Stimulated activated CD4-positive, alpha-beta T cell treated with anti-CD3 and anti-CD28 coated beads, Interleukin-1b, Interleukin-23, amount 100 ng/mL, for 1 hour (primary cell): ENCODE data around the gene ERGIC3.
"Not testable (repeated sequence)": the region's sequence is repeated elsewhere in the genome, so short reads cannot be mapped to it uniquely, and the experiment has no call there.

Source experiments
- DNase-seq, 2 donors: peaks; one replicate each; pipeline ENCODE4 v3.0.0-alpha.2; 2020; ENCODE audit warnings: low read depth in 2 of 2

The ERGIC3 gene

DNA sequence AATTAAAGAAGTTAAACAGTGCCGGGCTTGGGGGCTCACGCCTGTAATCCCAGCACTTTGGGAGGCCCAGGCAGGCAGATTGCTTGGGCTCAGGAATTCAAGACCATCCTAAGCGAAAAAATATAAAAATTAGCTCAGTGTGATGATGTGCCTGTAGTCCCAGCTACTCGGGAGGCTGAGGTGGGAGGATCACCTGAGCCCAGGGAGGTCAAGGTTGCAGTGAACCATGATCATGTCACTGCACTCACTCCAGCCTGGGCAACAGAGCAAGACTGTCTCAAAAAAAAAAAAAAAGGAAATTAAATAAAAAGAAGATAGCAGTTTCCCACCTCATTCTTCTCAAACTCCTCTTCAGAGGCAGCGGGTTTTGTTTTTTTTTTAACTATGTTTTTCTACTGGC is 24.1 kb upstream of the ERGIC3 start:
- DNase-seq, result not testable (repeated sequence)

DNA sequence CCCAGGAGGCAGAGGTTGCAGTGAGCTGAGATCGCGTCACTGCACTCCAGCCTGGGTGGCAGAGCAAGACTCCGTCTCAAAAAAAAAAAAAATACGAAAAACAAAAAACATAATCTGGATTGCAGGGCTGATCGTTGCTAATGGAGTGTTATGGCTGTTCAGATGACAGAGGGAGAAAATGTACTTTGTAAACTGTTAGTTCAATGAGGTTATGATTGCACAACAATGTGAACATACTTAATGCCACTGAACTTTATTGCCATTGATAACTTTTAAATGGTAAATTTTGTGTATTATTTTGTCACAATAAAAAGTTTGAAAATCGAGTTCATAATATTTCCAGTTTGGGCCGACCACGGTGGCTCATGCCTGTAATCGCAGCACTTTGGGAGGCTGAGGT is 22.9 kb upstream of the ERGIC3 start:
- no peak for DNase-seq

DNA sequence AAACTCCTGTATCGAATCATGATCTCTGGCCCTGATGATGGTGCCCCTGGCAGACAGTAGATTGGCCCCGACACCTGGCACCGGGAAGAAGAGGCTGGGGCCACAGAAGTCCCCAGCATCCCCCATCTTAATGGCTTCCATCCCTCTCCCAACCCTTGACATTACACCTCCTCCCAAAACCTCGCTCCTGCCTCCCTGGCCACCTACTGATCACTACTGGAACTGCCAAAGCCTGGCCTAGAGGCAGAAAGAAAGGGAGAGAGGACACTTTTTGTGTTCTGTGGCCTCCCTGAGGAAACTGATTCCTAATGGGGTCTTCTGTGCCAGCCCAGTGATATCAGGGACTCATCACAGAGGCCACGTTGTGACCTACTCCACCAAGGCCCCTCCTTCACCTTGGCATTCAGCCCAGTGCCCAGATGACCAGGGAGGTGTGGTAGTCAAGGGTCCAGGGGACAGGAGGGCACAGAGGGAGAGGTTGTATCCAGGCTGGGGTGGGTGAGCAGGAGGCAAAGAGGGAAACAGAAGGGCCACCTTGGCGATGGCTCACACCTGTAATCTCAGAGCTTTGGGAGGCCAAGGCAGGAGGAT is 18.5 kb upstream of the ERGIC3 start:
- peak in 1 of 2 donors; percentile 5 for DNase-seq

DNA sequence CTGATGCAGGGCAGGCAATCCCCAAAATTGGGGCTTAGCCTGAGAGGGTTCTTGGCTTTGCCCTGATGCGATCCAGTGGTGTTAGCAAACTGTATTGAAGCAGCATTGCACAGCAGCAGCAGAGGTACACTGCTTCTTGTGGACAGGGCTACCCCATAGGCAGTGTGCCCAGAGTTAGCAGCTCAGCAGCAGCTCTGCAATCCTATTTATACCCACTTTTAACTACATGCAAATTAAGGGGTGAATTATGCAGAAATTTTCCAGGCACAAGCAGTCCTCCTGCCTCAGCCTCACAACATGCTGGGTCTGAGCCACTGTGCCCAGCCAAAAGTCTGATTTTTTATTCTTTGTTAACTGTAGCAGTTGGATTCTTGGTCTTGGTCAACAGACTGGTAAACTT is 16.2 kb upstream of the ERGIC3 start:
- DNase-seq, result no peak

DNA sequence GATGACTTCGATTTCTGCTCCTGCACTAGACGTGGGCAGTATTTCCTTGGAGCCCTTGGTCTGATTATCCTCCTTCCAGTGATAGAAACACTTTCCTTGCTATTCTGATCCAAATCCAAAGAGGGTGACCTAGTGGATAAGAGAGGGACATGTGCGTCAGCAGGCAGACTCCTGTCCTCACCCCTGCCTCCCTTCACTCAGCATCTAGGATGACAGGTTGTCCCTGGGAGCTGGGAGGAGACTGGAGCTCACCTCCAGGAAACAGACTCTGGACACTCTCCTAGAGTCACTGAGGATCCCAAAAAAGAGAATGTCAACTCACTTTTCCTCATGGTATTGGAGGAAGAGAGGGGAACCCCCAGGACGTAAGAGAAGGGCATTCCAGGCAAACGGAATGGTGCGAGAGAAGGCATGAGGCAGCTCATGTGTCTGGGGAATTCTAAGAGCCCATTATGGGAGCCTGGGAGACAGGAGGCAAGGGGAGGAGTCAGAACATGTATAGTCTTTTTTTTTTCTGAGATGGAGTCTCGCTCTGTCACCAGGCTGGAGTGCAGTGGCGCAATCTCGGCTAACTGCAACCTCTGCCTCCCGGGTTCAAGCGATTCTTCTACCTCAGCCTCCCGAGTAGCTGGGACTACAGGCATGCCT is 14.6 kb upstream of the ERGIC3 start:
- DNase-seq, result no peak

DNA sequence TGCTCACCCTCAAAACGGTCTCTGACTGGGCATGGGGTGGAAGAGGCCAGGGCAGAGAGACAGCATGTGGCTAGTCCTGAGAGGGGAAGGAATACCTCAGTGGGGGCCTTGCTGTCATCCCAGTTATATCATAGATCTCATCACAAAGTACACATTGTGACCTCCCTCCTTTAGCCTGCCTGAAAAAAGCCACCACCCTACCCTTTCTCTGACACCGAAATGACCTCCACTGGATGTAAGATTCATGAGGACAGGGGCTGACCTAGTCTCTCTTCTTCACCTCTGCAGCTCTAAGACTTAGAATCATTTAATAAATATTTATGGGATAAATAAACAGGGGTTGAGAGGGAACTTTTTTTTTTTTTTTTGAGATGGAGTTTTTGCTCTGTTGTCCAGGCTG is 12.3 kb upstream of the ERGIC3 start, which contains the start of gene C20orf173:
Gene C20orf173, minus strand, starts transcription at position 101 of the 400 bp plus-strand sequence. CDS start 279 bp downstream, outside the sequence.
- no peak for DNase-seq

DNA sequence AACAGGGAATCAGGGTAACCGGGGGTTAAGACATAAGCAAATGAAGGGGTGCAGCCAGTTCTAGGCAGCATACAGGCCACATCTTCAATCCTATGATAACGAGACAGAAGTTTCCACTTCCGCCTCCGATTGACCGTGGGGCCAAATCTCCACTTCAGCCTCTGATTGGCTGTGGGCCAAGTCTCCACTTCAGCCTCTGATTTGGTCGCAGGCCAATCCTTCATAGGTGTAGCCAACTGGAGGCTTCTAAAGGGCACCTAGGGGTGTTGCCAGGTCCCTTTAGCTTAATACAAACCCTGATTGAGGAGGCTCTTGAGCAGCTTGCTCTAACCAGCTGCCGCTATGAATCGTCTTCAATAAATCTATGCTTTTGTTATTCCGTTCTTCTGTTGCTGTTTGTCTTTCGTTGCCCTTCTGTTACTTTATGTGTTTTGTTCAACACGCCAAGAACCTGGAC is 2.1 kb upstream of the ERGIC3 start:
- DNase-seq, result no peak

DNA sequence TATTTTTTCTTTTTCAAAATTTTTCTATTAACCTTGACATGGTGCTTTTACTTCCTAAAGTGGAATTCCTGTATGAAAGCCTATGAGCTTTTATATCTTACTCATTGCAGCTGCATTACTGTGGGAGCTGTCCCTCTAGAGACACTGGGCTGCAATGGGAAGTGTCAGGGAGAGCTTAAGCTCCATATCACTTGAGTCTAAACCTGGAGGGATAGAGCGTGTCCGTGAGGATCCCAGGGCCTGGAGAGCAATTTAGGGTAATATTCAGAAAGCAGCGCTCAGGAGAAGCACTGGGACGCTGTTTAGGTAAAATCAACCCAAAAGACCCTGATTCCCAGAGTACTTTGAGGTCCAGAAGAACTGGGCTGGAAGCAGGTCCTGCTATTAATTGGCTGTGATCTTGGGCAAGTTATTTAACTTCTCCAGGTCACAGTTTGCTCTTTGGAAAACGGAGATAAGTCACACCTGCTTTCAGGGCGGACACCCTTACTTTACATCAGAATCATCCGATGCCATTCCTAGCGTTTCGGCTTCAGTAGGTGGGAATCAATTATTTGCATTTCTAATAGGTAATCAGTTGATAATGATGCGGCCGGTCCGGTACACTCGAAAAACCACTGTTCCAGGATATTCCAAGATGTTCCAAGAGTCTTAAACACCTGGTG is 628 bp upstream of the ERGIC3 start:
- no peak for DNase-seq

DNA sequence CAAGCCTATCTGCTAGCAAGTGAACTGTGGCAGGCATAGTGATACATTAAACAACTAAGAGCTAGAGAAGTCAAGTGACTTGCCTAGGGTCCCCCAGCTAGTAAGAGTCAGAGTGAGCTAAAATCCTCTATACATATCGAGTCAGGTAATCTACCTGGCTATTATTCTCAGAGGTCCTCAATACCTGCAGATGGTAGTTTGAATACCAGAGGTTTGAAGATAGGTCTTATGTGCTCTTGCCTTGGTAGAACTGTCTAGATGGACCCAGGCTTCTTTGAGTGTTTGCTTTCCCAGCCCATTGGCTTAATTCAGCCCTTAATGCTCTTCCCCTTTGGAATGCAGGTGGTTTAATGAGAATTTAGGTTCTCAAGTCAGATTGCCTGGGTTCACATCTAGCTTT is 1.1 kb downstream of the ERGIC3 start:
- DNase-seq, result no peak

DNA sequence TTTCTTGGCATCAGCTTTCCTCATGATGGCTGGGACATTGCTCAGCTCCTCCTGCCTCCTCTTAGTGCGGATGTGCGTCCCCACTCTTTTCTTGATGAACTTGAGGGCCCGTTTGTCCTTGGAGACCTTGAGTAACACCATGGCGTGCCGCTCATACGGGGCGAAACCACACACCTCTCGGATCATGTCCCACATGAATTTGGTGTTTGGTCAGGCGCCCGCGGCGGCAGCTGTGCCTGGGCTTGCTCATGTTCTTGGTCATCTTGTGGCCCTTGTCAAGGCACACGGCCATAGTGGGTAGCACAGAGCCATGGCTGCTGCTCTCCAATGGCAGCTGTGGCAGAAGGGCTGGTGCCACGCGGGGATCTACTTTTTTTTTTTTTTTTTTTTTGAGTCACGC is 2.6 kb downstream of the ERGIC3 start:
- no peak for DNase-seq

DNA sequence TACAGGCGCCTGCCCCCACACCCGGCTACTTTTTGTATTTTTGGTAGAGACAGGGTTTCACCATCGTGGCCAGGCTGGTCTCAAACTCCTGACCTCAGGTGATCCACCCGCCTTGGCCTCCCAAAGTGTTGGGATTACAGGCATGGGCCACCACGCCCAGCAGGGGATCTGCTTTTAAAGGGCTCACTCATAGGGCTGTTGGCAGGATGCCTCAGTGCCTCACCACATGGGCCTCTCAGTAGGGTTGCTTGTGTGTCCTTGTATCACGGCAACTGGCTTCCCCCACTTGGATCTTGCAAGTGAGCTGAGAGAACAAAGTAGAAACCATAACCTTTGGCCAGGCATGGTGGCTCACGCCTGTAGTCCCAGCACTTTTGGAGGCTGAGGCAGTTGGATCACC is 3.1 kb downstream of the ERGIC3 start:
- not testable (repeated sequence) for DNase-seq

DNA sequence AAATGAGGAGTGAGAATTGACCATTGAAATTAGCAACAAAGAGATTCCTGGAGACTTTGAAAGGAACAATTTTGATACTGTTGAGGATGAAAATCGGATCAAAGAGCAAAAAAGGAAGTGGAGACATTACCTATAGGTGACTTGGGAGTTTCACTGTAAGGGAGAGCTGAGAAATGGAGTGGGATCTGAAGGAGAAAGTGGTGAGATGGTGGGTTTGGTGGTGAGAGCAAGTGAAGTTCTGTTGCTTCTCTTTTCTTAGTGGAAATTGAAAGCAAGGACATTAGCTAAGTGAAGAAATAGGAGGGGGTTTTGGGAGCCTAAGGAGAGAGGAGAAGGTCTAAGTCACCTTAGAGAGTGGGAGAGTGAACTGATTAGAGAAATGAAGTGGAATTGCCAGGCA is 4.2 kb downstream of the ERGIC3 start:
- no peak for DNase-seq

DNA sequence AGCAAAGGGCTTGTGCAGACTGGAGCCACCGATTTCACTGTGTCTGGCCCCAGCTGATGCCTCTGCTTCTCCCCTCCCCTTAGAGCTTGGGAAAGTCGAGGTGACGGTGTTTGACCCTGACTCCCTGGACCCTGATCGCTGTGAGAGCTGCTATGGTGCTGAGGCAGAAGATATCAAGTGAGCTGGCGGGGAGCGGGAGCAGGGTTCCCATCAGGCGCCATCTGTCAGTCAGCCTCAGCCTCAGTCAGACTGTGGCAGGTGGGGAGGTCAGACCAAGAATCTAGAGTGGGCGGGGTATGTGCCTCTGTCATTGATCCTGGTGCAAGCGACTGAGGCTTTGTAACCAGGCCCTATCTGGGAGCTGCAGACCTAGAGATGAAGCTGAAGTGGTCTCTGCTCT is 5.5 kb downstream of the ERGIC3 start:
- DNase-seq, result no peak

DNA sequence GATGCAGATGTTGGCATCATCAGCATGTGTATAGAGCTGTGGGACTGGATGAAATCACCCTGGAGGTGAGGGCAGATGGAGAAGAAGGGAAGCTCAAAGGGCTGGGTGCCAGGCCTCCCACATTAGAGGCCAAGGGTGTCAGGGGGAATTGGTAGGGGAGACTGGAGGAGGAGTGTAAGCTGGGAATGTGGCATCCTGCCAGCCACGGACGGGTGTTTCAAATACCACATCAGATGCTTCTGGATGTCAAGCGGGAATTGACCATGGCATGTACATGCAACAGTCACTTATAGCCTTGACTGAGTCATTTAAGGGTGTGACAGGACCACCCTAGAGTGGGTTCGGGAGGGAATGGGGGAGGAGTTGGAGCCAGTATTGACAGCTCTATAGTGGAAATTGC is 9.6 kb downstream of the ERGIC3 start:
- DNase-seq, result no peak

DNA sequence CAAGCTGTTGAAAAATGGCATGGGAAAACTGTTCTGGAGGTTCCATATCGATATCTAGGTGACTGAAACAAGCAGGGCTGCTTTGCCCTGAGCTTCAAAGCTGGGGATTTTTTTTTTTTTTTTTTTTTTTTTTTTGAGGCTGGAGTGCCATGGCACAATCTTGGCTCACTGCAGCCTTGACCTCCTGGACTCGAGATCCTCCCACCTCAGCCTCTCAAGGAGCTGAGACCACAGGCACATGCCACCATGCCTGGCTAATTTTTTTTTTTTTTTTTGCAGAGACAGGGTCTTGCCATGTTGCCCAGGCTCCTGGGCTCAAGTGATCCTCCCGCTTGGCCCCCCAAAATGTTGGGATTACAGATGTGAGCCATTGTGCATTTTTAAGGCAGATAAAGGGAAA is 11.0 kb downstream of the ERGIC3 start:
- no peak for DNase-seq

DNA sequence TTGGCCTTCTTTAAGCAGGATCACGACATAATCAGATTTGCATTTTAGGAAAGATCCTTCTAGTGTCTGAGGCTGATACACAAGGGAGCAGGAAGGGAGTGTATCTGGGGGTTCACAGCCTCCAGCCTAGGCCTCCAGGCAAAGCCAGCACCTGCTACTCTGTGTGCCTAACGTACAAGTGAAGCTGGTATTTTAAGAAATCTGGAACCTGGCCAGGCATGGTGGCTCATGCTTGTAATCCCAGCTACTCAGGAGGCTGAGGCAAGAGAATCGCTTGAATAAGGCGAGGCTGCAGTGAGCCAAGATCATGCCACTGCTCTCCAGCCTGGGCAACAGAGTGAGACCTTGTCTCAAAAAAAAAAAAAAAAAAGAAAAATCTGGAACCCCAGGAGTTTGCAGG is 13.6 kb downstream of the ERGIC3 start:
- not testable (repeated sequence) for DNase-seq

DNA sequence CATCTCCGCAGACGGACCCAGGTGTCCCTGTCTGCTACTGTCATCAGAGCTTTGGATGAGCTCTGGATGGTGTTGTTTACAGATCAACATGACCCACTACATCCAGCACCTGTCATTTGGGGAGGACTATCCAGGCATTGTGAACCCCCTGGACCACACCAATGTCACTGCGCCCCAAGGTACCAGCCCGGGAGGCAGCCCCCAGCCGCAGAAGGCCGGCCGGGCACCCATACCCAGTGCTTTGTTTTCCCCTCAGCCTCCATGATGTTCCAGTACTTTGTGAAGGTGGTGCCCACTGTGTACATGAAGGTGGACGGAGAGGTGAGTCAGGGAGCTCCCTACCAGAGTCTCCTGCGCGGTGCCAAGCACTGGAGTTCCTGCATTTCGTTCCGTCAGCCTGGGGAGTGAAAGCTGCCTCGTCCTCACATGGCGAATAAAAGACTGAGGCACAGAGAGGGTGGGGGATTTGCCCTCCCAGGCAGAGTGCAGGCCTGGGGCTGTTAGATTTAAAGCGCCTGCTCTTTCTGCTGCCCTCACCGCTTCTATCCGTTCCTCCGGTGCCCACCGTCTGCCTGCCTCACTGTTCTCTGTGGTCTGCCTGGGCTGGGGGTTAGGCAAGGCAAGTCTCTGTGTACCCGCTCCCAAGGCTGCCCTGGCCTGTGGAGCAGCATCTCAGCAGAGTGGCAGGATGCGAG is 14.2 kb downstream of the ERGIC3 start:
- DNase-seq, result no peak

DNA sequence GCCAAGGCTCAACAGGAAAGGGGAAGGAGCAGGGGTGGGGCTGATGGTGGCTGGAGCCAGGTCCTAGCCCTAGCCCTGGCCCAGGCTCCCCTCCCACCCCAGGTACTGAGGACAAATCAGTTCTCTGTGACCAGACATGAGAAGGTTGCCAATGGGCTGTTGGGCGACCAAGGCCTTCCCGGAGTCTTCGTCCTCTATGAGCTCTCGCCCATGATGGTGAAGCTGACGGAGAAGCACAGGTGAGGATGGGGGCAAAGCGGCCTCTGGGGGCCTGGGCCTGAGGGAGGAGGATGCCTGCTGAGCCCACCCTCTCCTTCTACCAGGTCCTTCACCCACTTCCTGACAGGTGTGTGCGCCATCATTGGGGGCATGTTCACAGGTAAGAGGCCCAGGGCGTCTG is 15.0 kb downstream of the ERGIC3 start:
- no peak for DNase-seq

DNA sequence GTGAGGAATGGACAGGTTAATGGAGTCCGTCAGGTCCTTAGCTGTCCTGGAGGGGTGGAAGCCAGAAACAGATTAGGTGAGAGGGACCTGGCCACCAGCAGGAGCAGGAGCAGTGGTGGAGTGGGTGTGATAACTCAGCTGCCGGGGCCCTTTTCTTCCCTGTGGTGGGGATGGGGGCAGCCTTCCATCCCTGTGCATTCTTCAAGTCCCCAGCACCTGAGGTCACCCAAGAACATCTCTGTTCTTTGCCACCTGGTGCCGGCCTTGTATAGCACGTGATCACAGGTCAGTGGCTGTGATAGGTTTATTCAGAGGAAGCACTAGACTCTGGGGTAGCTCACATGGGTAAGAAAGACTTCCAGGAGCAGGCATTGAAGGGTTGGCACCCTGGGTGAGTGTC is 16.6 kb downstream of the ERGIC3 start:
- no peak for DNase-seq

DNA sequence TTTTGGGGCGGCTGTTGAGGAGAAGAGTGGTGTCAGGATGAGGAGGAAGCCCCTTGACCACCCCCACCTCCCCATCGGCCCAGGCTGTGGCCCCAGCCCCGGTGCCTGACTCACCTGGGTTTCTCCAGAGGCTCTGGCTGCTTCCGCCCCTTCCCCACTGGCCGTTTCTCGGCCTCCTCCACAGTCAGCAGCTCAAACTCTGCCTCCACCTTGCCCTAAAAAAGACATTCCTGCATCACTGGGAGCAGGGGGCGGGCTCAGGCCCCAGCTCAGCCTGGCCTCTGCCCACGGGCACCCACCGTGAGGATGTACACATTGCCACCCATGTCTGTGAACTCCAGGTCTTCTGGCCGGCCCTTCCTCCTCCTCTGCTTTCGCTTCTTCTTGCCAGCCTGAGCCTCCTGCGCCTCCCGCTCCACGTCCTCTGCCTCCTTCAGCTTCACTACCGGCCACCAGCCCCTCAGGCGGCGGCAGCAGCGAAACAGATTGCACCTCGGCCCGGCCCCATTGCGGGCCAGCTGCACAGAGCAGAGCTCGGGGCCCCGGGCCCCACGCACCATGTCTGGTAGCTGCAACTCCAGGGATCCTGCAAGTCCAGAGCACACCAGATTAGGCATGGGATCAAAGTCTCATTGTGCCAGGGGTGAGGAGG is 17.3 kb downstream of the ERGIC3 start:
- no peak for DNase-seq

DNA sequence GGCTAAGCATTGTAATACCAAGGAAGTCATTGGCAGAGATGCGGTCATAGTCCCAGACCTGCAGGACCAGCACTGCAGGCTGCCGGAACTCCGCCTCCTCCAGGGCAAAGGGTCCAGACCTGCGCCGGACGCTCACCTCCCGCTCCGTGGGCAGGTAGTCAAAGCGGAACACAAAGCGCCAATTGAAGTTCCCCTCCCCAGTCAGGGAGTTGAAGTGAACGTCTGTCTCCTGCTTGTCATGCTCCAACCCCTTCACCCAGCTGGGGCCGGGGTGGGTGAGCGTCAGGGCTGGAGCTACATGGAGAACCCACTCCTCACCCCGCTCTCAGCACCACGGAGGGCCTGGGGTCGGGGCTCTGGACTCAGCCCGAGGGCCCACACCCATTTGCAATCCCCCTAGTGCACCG is 18.2 kb downstream of the ERGIC3 start:
- no peak for DNase-seq

DNA sequence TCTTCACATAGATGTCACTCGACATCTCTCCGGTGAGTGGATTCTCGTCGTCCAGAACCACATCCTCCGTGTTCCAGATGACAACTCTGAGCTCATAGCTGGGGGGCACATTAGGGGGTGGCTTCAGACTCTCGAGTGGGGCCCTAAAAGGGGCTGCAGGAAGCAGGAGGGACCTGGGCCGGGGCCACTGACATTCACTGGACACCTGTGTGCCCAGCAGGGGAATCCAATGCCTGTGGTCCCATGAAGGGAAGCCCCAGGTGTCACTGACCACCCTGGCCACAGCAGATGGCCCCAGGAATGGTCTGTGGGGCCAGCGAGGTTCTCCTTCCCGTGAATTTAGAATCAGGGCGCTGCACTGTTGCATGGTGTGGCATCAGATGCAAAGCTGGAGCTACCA is 18.7 kb downstream of the ERGIC3 start:
- no peak for DNase-seq
